ENCODE measurements around the gene MAGI3.
"Not testable (repeated sequence)": the region's sequence is repeated elsewhere in the genome, so short reads cannot be mapped to it uniquely, and the experiment has no call there.

Gene MAGI3

DNA sequence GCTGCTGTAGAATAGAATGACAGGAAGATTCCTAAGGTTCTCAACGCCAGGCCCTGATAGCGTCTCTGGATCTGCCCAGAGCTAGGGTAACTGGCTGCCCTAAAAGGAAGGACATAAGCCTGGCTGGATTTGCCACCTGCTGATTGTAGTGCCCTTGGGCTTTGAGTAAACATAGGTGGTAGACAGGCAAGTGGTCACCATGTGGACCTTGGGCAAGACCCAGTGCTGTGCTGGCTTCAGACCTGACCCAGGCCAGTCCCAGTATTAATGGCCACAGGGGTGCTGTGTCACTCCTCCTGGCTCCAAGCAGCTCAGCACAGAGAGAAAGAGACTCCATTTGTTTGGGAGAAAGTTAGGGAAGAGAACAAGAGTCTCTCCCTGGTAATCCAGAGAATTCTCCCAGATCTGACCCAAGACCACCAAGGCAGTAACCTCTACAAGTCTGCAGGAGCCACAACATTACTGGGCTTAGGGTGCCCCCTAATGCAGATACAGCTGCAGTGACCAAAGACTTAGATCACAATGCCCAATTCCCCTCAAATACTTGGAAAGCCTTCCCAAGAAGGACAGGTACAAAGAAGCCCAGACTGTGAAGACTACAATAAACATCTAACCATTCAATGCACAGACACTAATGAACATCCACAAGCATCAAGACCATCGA, 324.4 kb downstream of the MAGI3 start:
- no peak for DNase-seq

DNA sequence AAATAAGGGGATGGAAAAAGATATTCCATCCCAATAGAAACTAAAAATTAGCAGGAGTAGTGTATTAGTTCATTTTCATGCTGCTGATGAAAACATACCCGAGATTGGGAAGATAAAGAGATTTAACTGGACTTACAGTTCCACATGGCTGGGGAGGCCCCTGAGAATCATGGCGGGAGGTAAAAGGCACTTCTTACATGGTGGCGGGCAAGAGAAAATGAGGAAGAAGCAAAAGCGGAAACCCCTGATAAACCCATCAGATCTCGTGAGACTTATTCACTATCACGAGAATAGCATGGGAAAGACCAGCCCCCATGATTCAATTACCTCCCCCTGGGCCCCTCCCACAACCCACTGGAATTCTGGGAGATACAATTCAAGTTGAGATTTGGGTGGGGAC, 327.2 kb downstream of the MAGI3 start:
- not testable (repeated sequence) for DNase-seq

DNA sequence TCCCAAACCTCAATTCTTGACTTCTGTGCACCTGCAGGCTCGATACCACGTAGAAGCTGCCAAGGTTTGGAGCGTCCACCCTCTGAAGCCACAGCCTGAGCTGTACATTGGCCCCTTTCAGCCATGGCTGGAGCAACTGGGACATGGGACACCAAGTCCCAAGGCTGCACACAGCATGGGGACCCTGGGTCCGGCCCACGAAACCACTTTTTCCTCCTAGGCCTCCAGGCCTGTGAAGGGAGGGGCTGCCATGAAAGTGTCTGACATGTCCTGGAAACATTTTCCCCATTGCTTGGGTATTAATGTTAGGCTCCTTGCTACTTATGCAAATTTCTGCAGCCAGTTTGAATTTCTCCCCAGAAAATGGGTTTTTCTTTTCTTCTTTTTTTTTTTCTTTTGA, 328.3 kb downstream of the MAGI3 start:
- DNase-seq: not testable (repeated sequence)

GRCh38 chr1:113721010-113721409, 330.7 kb downstream of the MAGI3 start:
- DNase-seq: no peak

- no peak for DNase-seq
Measured at GRCh38 chr1:113732802-113733201, 342.5 kb downstream of the MAGI3 start.

DNA sequence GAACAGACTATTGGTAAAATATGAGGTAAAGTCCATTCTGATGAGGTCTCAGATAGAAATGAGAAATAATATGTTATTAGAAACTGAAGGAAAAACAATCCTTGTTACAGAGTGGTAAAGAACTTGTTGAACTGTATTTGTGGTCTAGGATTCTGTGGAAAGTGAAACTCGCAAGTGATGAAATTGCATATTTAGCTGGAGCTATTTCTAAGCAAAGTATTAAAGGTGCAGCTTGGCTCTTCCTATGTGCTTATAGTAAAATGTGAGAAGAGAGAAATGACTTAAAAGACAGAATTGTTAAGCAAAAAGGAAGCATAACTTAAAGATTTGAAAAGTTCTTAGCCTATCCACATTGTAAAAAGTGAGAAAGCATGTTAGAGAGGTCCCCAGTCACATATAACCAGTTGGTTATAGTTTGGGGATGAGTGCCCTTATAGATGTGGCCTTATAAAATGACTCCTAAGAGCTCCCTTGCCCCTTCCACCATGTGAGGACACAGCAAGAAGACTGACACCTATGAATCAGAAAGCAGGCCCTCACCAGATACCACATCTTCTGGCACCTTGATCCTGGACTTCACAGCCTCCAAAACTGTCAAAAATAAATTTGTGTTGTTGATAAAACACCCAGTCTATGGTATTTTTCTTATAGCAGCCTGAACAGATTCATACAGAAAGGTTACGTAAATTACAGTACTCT, 344.2 kb downstream of the MAGI3 start:
- DNase-seq: no peak

Measured in stimulated activated CD4-positive, alpha-beta T cell treated with anti-CD3 and anti-CD28 coated beads, Interleukin-12 subunit alpha, Interleukin-12 subunit beta, amount 100 ng/mL, for 4 hours (primary cell).